A549 (cell line): Measurements from ENCODE around the gene TCF7L2. TPM values are rescaled to one million over a fixed set of nuclear protein-coding genes. Genes with fewer than 3 reads are reported as not detected.

Experiments
- ATAC-seq, 2 experiments: fragments of 200-7000 bp in 1 of 2; fragments of >200 bp in 1 of 2; cut with Nextera tagmentation in 1 of 2; cut with Tn5 transposase in 1 of 2; 3 replicates each; pipeline versions ENCODE4 v1.8.0 to v1.9.1; 2018 to 2020; ENCODE audit warnings: mild to moderate bottlenecking in 1 of 2, moderate library complexity in 1 of 2
- CTCF ChIA-PET: fragments of 300-600 bp; sonication (Branson Sonifier 250); formaldehyde crosslinking; extraction: SDS; loops from one replicate; lab custom pipeline; 2021; ENCODE audit warnings: antibody characterized with exemption, inconsistent platforms; lab: Yijun Ruan, JAX
- POLR2A ChIA-PET: fragments of 350-600 bp; formaldehyde crosslinking; extraction: SDS; loops from one replicate; lab custom pipeline; 2021; ENCODE audit warnings: antibody characterized with exemption, inconsistent platforms; lab: Yijun Ruan, JAX
- DNase-seq, 2 experiments: peaks; one replicate each; pipeline versions ENCODE4 v3.0.0 to v3.0.0-alpha.2; 2011 to 2016; ENCODE audit warnings: low read depth in 1 of 2, low spot score in 1 of 2
- FAIRE-seq: peaks from 2 replicates; lab custom pipeline; 2011; peaks lifted over from hg19 to GRCh38; lab: Jason Lieb, UNC
- H3K27ac ChIP-seq, 2 experiments: fragments of >200 bp; sonication (Bioruptor Twin); formaldehyde crosslinking; 3 replicates each; pipeline ENCODE4 v1.5.1; 2016 to 2017
- H3K4me1 ChIP-seq: fragments of >200 bp; sonication (Bioruptor Twin); formaldehyde crosslinking; 3 replicates; pipeline ENCODE4 v1.6.1; 2016
- H3K4me2 ChIP-seq: fragments of >200 bp; sonication (Bioruptor Twin); formaldehyde crosslinking; 3 replicates; pipeline ENCODE4 v1.6.1; 2016
- H3K4me3 ChIP-seq: fragments of >200 bp; sonication (Bioruptor Twin); formaldehyde crosslinking; 3 replicates; pipeline ENCODE4 v1.5.1; 2016
- H3K9me3 ChIP-seq: fragments of >200 bp; sonication (Bioruptor Twin); formaldehyde crosslinking; 3 replicates; pipeline ENCODE4 v1.6.1; 2016
- BHLHE40 ChIP-seq: IDR thresholded peaks from 2 replicates; pipeline ENCODE4 v1.6.1; 2012; ENCODE audit warnings: low read depth, low read length, inconsistent platforms
- CBX2 ChIP-seq: fragments of 200-600 bp; sonication (generic); IDR thresholded peaks from 2 replicates; pipeline ENCODE4 v1.6.1; 2016; ENCODE audit warnings: low read depth, mild to moderate bottlenecking, borderline replicate concordance
- CBX8 ChIP-seq: fragments of 200-600 bp; sonication (generic); IDR thresholded peaks from 2 replicates; pipeline ENCODE4 v1.6.1; 2016
- CEBPB ChIP-seq, 2 experiments: fragments of >200 bp in 1 of 2; sonication (Bioruptor Twin) in 1 of 2; formaldehyde crosslinking in 1 of 2; IDR thresholded peaks; 2 replicates each; pipeline ENCODE4 v1.6.1; 2012 to 2016
- EHF ChIP-seq: fragments of 250-450 bp; sonication (Bioruptor Pico); IDR thresholded peaks from 2 replicates; pipeline ENCODE4 v1.5.0; 2020; ENCODE audit warnings: mild to moderate bottlenecking
- FOSB ChIP-seq: fragments of 250-450 bp; sonication (Bioruptor Pico); IDR thresholded peaks from 2 replicates; pipeline ENCODE4 v1.5.0; 2020; ENCODE audit warnings: mild to moderate bottlenecking, moderate library complexity
- GATA3 ChIP-seq: IDR thresholded peaks from 2 replicates; pipeline ENCODE4 v1.6.1; 2012; ENCODE audit warnings: borderline replicate concordance
- HDAC2 ChIP-seq: fragments of 200-600 bp; sonication (generic); IDR thresholded peaks from 2 replicates; pipeline ENCODE4 v1.6.1; 2016
- HOXA7 ChIP-seq: fragments of 250-450 bp; sonication (Bioruptor Pico); IDR thresholded peaks from 2 replicates; pipeline ENCODE4 v1.5.0; 2020; ENCODE audit warnings: mild to moderate bottlenecking, moderate library complexity
- HOXB13 ChIP-seq: fragments of 250-450 bp; sonication (Bioruptor Pico); IDR thresholded peaks from 2 replicates; pipeline ENCODE4 v1.5.0; 2020; ENCODE audit warnings: low read depth, mild to moderate bottlenecking, moderate library complexity
- JUN ChIP-seq, 2 experiments: fragments of >200 bp; sonication (Bioruptor Twin); formaldehyde crosslinking; IDR thresholded peaks; 2 replicates in 1 of 2; 3 replicates in 1 of 2; pipeline ENCODE4 v1.6.1; 2016 to 2017
- JUNB ChIP-seq: fragments of >200 bp; sonication (Bioruptor Twin); formaldehyde crosslinking; IDR thresholded peaks from 2 replicates; pipeline ENCODE4 v1.6.1; 2016
- MAFK ChIP-seq: fragments of 450-650 bp; IDR thresholded peaks from 2 replicates; pipeline ENCODE4 v1.6.1; 2014; ENCODE audit not compliant: partially characterized antibody
- MYC ChIP-seq: IDR thresholded peaks from 2 replicates; pipeline ENCODE4 v1.6.1; 2012; ENCODE audit warnings: mild to moderate bottlenecking, inconsistent platforms, low read length, improper control_type of control experiment, borderline replicate concordance
- NR3C1 ChIP-seq: fragments of >200 bp; sonication (Bioruptor Twin); formaldehyde crosslinking; IDR thresholded peaks from 3 replicates; pipeline ENCODE4 v1.6.1; 2017
- PHF8 ChIP-seq: fragments of 200-600 bp; sonication (generic); IDR thresholded peaks from 2 replicates; pipeline ENCODE4 v1.6.1; 2016; ENCODE audit warnings: low read depth, mild to moderate bottlenecking, antibody characterized with exemption, moderate library complexity, borderline replicate concordance
- POLR2A ChIP-seq: IDR thresholded peaks from 2 replicates; pipeline ENCODE4 v1.6.1; 2012; ENCODE audit warnings: mild to moderate bottlenecking, low read length
- RFX5 ChIP-seq: fragments of 450-650 bp; IDR thresholded peaks from 2 replicates; pipeline ENCODE4 v1.7.1; 2014; ENCODE audit warnings: antibody characterized with exemption, mild to moderate bottlenecking, moderate library complexity
- SMC3 ChIP-seq: fragments of >200 bp; sonication (Bioruptor Twin); formaldehyde crosslinking; IDR thresholded peaks from 3 replicates; pipeline ENCODE4 v1.6.1; 2018; ENCODE audit warnings: inconsistent platforms
- ZFP36 ChIP-seq: fragments of 450-650 bp; IDR thresholded peaks from 2 replicates; pipeline ENCODE4 v1.6.1; 2014; ENCODE audit warnings: borderline replicate concordance; ENCODE audit not compliant: partially characterized antibody
- ZNF302 ChIP-seq: fragments of 250-450 bp; sonication (Bioruptor Pico); IDR thresholded peaks from 2 replicates; pipeline ENCODE4 v1.9.0; 2021; ENCODE audit warnings: inconsistent platforms, mild to moderate bottlenecking, moderate library complexity
- WGBS: methylation state at CpG from one replicate; pipeline ENCODE4 v1.1.6; 2017; ENCODE audit errors: missing lambda C conversion rate; 5-methylcytosine and 5-hydroxymethylcytosine counted together
- polyA plus RNA-seq, 4 experiments: library from polyadenylated mRNA; depleted of rRNA in 3 of 4; stranded (reverse); fragments of >200 nt; fragmentation: RNase III in 1 of 4; extraction: RNeasy Plus Mini Kit Qiagen cat#74134 plus additional on column Dnase treatment in 1 of 4; gene quantifications; 2 replicates in 3 of 4; 3 replicates in 1 of 4; pipeline ENCODE4 v1.2.3, GENCODE V29; 2011 to 2017
- TF ChIP-seq, protein P1 (sequence below): fragments of 450-650 bp; IDR thresholded peaks from 2 replicates; pipeline ENCODE4 v1.6.1; 2014; ENCODE audit warnings: antibody characterized with exemption
- TF ChIP-seq, protein P2 (sequence below): IDR thresholded peaks from 2 replicates; pipeline ENCODE4 v1.6.1; 2012; ENCODE audit warnings: low read depth, borderline replicate concordance
- TF ChIP-seq, protein P3 (sequence below): IDR thresholded peaks from 2 replicates; pipeline ENCODE4 v1.6.1; 2012
- TF ChIP-seq, protein P4 (sequence below): fragments of 200-600 bp; sonication (generic); IDR thresholded peaks from 2 replicates; pipeline ENCODE4 v1.6.1; 2016; ENCODE audit warnings: antibody characterized with exemption, mild to moderate bottlenecking, moderate library complexity
- TF ChIP-seq, protein P5 (sequence below): fragments of 150-350 bp; IDR thresholded peaks from 2 replicates; pipeline ENCODE4 v1.6.1; 2014; ENCODE audit warnings: low read depth, mild to moderate bottlenecking, low read length

The TCF7L2 gene
- polyA plus RNA-seq, 2 of the 4 experiments (the other 2 are of a cell fraction): 11.3 to 14.5 TPM

DNA sequence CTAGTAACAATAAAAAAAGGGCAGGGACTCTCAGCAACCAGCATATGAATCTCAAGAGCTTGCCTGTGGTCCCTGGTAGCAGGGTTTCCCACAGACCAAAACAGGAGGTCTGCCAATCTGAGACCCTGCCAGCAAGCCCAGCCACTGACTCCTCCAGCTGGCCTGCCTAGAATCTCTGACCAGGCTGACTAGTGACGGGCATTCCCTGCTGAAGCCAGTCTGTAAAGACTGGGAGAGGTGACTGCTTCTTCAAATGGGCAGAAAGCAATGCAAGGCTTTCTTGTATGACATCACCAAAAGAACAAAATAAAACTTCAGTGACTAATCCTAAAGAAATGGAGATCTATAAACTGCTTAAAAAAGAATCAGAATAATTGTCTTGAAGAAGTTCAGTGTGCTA, 249.4 kb downstream of the TCF7L2 start:
- ChIA-PET POLR2A (no interaction called here), CTCF (no interaction called here)
- H3K4me3 ChIP-seq: no peak overlapping the region
- FAIRE-seq (no peak), ATAC-seq (peak in 1 of 2 experiments; percentile 19; a peak in 1 of 6 replicates), DNase-seq (no peak)
- H3K4me1 ChIP-seq: no peaks in the 10 kb centered on the region
- peaks cover 6% of the 10 kb centered on the region; the same call in 1 of the 3 replicates for H3K9me3 ChIP-seq
- no peak overlapping the region for H3K27ac ChIP-seq
- TF ChIP-seq MAFK: no peak
- TF ChIP-seq ZFP36: no peak
- no peak for TF ChIP-seq SMC3
- TF ChIP-seq RFX5: no peak
- TF ChIP-seq FOSB (CRISPR knock-in tag): no peak
- TF ChIP-seq NR3C1: no peak
- TF ChIP-seq HDAC2: no peak
- no peak for TF ChIP-seq BHLHE40
- TF ChIP-seq CBX2: no peak
- TF ChIP-seq, protein P1, sequence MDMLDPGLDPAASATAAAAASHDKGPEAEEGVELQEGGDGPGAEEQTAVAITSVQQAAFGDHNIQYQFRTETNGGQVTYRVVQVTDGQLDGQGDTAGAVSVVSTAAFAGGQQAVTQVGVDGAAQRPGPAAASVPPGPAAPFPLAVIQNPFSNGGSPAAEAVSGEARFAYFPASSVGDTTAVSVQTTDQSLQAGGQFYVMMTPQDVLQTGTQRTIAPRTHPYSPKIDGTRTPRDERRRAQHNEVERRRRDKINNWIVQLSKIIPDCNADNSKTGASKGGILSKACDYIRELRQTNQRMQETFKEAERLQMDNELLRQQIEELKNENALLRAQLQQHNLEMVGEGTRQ: no peak
- TF ChIP-seq, protein P2, sequence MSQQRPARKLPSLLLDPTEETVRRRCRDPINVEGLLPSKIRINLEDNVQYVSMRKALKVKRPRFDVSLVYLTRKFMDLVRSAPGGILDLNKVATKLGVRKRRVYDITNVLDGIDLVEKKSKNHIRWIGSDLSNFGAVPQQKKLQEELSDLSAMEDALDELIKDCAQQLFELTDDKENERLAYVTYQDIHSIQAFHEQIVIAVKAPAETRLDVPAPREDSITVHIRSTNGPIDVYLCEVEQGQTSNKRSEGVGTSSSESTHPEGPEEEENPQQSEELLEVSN: no peak
- TF ChIP-seq PHF8: no peak
- TF ChIP-seq CBX8: no peak
- TF ChIP-seq EHF: no peak
- no peak overlapping the region for H3K4me2 ChIP-seq
- WGBS: 78% methylated on average over 1 of the region's 1 CpG

DNA sequence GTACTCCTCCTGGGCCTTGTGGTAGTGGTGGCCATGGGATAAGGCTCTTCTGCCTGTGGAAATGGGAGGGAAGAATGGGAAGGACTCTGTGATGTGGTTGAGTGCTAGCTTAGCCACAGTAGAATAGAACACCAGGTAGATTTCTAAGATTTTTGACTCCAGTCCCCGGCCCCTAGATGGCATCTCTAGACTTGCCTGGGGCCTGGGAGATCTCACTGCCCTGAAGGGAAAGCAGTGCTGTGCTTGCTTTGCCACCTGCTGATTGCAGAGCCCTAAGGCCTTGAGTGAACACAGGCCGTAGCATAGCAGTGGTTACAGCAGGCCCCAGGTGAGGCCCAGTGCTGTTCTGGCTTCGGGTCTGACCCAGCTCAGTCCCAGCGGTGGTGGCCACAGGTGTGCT, 252.0 kb downstream of the TCF7L2 start:
- no peaks in the 10 kb centered on the region for H3K4me1 ChIP-seq
- no peak for FAIRE-seq
- ChIA-PET CTCF (interaction anchor here (0.9 to 1.4 kb wide), 2 partner anchors 18 to 319 kb away, joined by 3 to 5 read pairs; no protein-coding TSS in a partner anchor), POLR2A (no interaction called here)
- no peak overlapping the region for H3K4me2 ChIP-seq
- no peak for TF ChIP-seq GATA3
- no peak for TF ChIP-seq NR3C1
- TF ChIP-seq, protein P3, sequence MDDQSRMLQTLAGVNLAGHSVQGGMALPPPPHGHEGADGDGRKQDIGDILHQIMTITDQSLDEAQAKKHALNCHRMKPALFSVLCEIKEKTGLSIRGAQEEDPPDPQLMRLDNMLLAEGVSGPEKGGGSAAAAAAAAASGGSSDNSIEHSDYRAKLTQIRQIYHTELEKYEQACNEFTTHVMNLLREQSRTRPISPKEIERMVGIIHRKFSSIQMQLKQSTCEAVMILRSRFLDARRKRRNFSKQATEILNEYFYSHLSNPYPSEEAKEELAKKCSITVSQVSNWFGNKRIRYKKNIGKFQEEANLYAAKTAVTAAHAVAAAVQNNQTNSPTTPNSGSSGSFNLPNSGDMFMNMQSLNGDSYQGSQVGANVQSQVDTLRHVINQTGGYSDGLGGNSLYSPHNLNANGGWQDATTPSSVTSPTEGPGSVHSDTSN: no peak
- no peak for TF ChIP-seq POLR2A
- TF ChIP-seq MYC: no peak
- TF ChIP-seq ZNF302 (CRISPR knock-in tag): no peak
- no peak for TF ChIP-seq CEBPB (IDR thresholded peaks at IDR 0.05)
- no peak for TF ChIP-seq HOXA7 (CRISPR knock-in tag)
- TF ChIP-seq JUN (IDR thresholded peaks at IDR 0.05): no peak
- no peak for TF ChIP-seq FOSB (CRISPR knock-in tag)
- TF ChIP-seq, protein P4, sequence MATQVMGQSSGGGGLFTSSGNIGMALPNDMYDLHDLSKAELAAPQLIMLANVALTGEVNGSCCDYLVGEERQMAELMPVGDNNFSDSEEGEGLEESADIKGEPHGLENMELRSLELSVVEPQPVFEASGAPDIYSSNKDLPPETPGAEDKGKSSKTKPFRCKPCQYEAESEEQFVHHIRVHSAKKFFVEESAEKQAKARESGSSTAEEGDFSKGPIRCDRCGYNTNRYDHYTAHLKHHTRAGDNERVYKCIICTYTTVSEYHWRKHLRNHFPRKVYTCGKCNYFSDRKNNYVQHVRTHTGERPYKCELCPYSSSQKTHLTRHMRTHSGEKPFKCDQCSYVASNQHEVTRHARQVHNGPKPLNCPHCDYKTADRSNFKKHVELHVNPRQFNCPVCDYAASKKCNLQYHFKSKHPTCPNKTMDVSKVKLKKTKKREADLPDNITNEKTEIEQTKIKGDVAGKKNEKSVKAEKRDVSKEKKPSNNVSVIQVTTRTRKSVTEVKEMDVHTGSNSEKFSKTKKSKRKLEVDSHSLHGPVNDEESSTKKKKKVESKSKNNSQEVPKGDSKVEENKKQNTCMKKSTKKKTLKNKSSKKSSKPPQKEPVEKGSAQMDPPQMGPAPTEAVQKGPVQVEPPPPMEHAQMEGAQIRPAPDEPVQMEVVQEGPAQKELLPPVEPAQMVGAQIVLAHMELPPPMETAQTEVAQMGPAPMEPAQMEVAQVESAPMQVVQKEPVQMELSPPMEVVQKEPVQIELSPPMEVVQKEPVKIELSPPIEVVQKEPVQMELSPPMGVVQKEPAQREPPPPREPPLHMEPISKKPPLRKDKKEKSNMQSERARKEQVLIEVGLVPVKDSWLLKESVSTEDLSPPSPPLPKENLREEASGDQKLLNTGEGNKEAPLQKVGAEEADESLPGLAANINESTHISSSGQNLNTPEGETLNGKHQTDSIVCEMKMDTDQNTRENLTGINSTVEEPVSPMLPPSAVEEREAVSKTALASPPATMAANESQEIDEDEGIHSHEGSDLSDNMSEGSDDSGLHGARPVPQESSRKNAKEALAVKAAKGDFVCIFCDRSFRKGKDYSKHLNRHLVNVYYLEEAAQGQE: no peak
- TF ChIP-seq, protein P5, sequence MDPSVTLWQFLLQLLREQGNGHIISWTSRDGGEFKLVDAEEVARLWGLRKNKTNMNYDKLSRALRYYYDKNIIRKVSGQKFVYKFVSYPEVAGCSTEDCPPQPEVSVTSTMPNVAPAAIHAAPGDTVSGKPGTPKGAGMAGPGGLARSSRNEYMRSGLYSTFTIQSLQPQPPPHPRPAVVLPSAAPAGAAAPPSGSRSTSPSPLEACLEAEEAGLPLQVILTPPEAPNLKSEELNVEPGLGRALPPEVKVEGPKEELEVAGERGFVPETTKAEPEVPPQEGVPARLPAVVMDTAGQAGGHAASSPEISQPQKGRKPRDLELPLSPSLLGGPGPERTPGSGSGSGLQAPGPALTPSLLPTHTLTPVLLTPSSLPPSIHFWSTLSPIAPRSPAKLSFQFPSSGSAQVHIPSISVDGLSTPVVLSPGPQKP: no peak
- TF ChIP-seq JUNB: no peak
- no peak for TF ChIP-seq HOXB13 (CRISPR knock-in tag)
- H3K4me3 ChIP-seq: no peak overlapping the region
- no peak overlapping the region for H3K27ac ChIP-seq
- WGBS: 73% methylated on average over 4 of the region's 4 CpGs
- DNase-seq: no peak
- ATAC-seq: no peak
- H3K9me3 ChIP-seq: peaks cover 10% of the 10 kb centered on the region; the same call in 1 of the 3 replicates
